HUES6 (cell line): ENCODE data around the gene KCND3.

Source experiments
- H3K27ac ChIP-seq: 2 replicates; pipeline ENCODE4 v1.7.0; 2013; ENCODE audit warnings: low read depth, mild to moderate bottlenecking, low read length, inconsistent platforms
- H3K27me3 ChIP-seq: 2 replicates; pipeline ENCODE4 v1.6.1; 2013; ENCODE audit warnings: low read length; ENCODE audit not compliant: control insufficient read depth, insufficient read depth
- H3K36me3 ChIP-seq: 2 replicates; pipeline ENCODE4 v1.6.1; 2013; ENCODE audit warnings: low read length; ENCODE audit not compliant: control insufficient read depth, insufficient read depth
- H3K4me1 ChIP-seq: 2 replicates; pipeline ENCODE4 v1.6.1; 2013; ENCODE audit warnings: low read length; ENCODE audit not compliant: control insufficient read depth, insufficient read depth
- H3K4me3 ChIP-seq: 2 replicates; pipeline ENCODE4 v1.5.1; 2013; ENCODE audit warnings: low read depth, low read length
- H3K9ac ChIP-seq: one replicate; pipeline ENCODE4 v1.6.1; 2013; ENCODE audit warnings: mild to moderate bottlenecking, low read length
- H3K9me3 ChIP-seq: 2 replicates; pipeline ENCODE4 v1.6.1; 2013; ENCODE audit warnings: low read depth, low read length; ENCODE audit not compliant: control insufficient read depth, insufficient read depth

Gene KCND3

DNA sequence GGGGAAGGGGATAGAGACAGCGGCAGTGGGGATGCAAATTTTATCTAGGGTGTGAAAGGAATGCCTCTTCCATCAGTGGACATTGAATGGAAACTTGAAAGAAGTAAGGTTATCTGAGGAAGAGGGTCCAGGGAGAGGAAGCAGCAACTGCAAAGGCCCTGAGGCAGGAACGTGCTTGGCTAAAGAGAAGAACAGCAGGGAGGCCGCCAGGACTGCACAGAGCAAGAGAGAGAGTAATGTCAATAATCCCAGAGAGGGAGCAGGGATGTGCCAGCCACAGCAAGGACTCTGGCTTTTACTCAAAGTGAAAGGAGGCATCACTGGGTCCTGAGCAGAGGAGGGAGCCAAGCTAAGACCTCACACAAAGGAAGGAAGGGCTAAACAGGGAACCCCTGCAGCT, 50.9 kb downstream of the KCND3 start:
- Histone ChIP-seq H3K4me3 (no peak overlapping the region), H3K27ac (no peak overlapping the region), H3K9me3 (no peaks in the 10 kb centered on the region), H3K27me3 (no peaks in the 10 kb centered on the region; the same call in 1 of the 2 replicates), H3K9ac (no peak overlapping the region), H3K36me3 (no peaks in the 10 kb centered on the region), H3K4me1 (peaks cover 11% of the 10 kb centered on the region; the same call in 1 of the 2 replicates)

DNA sequence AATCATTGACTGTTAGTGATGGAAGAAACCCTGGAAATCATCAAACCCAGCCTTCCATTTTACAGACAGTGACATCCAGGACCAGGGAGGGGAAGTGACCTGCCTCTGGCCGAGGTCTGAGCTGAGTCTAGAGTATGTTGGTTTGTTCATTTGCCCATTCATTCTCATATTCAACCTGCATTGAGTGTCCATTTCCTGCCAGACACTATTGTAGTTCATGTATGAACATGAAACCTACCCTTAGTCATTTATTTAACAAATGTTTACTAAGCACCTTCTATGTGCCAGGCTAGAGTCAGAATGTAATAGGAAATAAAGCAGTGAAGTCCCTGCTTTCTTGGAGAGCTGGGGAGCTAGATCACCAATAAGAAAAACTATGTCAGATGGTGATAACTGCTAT, 51.3 kb downstream of the KCND3 start:
- Histone ChIP-seq H3K27ac (no peak overlapping the region), H3K36me3 (no peaks in the 10 kb centered on the region), H3K27me3 (no peaks in the 10 kb centered on the region; the same call in 1 of the 2 replicates), H3K9ac (no peak overlapping the region), H3K4me3 (no peak overlapping the region), H3K4me1 (peaks cover 11% of the 10 kb centered on the region; the same call in 1 of the 2 replicates), H3K9me3 (no peaks in the 10 kb centered on the region)

DNA sequence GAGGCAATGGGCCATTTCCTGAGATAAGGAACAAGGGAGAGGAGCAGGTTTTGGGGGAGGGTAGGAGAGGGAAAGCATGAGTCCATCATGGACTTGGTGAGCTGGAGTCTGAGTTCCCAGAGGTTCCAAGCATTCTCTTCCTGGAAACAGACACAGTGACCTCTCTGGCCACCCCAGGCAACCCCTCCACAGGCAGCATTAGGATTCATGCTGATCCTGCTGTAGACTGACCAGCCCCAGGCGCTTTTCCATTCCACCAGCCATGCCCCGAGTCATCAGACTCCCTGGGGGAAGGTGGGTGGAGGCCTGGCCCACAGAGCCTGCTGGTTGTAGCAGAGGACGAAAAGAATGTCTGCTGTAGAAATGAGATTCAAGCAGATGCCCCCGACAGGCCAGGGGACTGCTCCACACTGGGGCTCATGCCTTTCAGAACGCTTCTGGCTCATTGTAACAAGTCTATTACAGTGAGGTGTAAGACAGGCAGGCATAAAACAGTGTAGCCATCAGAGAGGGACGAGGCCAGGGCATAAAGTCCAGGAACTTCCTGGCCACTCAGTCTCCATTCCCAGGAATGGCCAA, 52.2 kb downstream of the KCND3 start:
- no peaks in the 10 kb centered on the region; the same call in 1 of the 2 replicates for H3K27me3 ChIP-seq
- no peak overlapping the region for H3K9ac ChIP-seq

DNA sequence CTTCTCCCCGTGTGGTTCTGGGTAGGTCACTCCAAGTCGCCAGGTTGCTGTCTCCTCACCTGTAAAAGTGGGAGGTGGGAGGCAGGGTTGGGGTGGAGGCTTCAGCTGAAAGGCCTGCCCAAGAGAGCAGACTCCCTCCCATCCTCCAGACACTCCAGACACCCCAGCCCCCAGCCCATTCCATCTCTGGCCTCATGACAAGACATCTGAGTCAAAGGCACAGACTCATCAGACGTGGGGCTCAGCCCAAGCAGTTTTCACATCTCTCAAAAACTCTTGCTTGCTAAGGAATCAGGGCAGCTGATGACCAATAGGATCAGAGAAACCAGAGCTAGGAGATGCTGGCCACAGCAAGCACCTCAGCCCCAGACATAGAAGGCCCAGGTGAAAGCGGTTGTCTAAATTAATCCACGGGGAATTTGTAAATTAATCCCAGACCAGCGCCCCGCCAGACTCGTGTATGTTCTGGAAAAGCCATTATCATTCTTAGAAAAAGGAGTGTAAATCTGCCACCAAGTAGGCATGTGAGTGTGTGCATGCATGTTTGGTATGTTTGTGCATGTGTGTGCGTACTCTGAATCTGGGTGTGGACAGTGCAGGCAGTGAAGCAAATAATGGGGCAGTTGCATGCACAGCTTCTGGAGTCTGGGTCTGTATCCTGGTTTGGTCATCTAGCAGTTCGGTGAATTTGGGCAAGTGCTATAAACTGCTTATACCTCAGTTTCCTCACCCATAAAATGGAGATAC, 55.2 kb downstream of the KCND3 start:
- no peak overlapping the region for H3K4me3 ChIP-seq
- no peak overlapping the region for H3K27ac ChIP-seq
- no peaks in the 10 kb centered on the region for H3K36me3 ChIP-seq
- no peaks in the 10 kb centered on the region; the same call in 1 of the 2 replicates for H3K27me3 ChIP-seq
- no peak overlapping the region for H3K9ac ChIP-seq
- H3K4me1 ChIP-seq: peaks cover 11% of the 10 kb centered on the region; the same call in 1 of the 2 replicates
- no peaks in the 10 kb centered on the region for H3K9me3 ChIP-seq

More for the DNA sequence above, 52.2 kb downstream of the KCND3 start:
- no peaks in the 10 kb centered on the region for H3K9me3 ChIP-seq
- no peak overlapping the region for H3K27ac ChIP-seq
- H3K4me3 ChIP-seq: no peak overlapping the region
- peaks cover 11% of the 10 kb centered on the region; the same call in 1 of the 2 replicates for H3K4me1 ChIP-seq
- no peaks in the 10 kb centered on the region for H3K36me3 ChIP-seq

DNA sequence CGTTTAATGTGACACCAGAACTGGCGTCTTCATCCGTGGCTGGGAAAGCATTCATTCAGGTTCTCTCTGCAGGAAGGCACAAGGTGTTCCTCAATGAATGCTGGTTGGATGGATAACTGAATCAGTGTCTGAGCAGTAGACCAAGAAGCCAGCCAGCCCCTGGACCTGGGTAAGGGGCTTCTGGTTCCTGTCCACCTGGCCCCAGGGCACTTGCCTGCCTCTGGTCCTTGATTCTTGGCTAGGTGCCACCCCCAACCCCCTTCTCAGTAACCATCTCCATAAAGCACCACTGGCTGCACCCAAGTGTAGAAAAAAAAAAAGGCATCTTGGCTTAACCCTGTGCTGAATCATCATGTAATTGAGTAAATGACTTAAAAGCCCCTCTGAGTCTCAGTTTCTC, 59.1 kb downstream of the KCND3 start:
- Histone ChIP-seq H3K9ac (no peak overlapping the region), H3K4me3 (no peak overlapping the region), H3K27me3 (no peaks in the 10 kb centered on the region; the same call in 1 of the 2 replicates), H3K36me3 (no peaks in the 10 kb centered on the region), H3K27ac (no peak overlapping the region), H3K4me1 (peaks cover 3% of the 10 kb centered on the region; the same call in 1 of the 2 replicates), H3K9me3 (no peaks in the 10 kb centered on the region)

DNA sequence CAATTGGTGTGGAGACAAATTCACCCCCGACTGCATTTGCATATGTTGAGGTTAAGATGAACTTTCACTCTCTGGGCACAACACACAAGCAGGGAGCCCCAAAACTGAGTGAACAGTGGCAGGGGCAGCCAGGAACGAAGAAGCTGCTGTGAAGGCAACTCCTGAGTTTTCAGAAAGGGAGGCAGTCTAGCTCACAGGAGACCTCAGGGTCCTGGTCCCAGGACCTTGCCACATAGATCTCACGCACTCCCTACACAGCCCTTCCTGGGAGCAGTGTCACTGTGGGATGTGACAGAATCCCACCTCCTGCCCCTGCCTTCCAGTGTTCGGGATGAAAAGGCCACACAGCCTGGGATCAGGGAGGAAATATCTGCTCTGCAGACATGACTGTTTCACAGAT, 60.9 kb downstream of the KCND3 start:
- no peak overlapping the region for H3K4me3 ChIP-seq
- no peaks in the 10 kb centered on the region for H3K27me3 ChIP-seq
- no peak overlapping the region for H3K27ac ChIP-seq
- no peaks in the 10 kb centered on the region for H3K9me3 ChIP-seq
- H3K4me1 ChIP-seq: peaks cover 3% of the 10 kb centered on the region; the same call in 1 of the 2 replicates
- no peaks in the 10 kb centered on the region for H3K36me3 ChIP-seq
- no peak overlapping the region for H3K9ac ChIP-seq

DNA sequence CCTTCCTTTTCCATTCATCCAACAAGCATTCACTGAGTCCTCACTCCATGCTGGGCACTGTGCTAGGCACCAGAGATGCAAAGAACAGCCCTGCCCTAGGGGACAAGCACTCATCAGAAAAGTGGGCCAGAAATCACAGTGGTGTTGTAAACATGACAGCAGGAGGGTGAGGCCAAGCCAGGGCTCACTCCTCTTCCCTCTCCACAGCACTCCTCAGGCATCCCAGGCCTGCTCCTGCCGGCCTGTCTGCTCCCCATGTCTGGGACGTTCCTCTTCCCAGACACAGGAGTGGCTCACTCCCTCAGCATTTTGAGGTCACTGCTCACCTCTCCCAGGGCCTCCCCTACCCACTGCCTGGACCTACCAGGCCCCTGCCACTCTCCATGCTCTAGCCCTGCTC, 61.8 kb downstream of the KCND3 start:
- Histone ChIP-seq H3K27ac (no peak overlapping the region), H3K27me3 (no peaks in the 10 kb centered on the region), H3K36me3 (no peaks in the 10 kb centered on the region)

DNA sequence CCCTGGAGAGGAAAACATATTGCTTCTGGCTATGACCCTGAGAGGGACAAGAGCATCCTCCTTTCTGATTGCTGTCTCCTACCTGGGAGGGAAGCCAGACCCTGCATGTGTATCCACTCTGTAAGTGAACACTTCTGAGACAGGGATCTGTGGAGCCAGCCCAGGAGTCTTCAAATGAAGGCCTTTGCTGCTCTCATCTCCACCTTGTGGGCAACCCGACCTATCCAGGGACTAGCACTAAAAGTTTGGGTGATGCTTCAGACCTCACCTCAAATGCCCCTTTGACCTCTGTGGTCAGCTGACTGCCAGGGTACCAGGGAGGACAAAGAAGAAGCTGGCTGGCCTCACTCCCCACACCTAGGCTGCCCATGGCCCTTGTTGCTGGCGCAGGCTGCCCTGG, 64.7 kb downstream of the KCND3 start:
- H3K4me1 ChIP-seq: peaks cover 3% of the 10 kb centered on the region; the same call in 1 of the 2 replicates
- 0 out of 2 replicates have a peak, but pooled peaks cover 3% of the 10 kb centered on the region for H3K27me3 ChIP-seq
- no peaks in the 10 kb centered on the region for H3K9me3 ChIP-seq
- H3K27ac ChIP-seq: no peak overlapping the region
- H3K36me3 ChIP-seq: no peaks in the 10 kb centered on the region
- no peak overlapping the region for H3K4me3 ChIP-seq
- no peak overlapping the region for H3K9ac ChIP-seq

More for the DNA sequence above, 61.8 kb downstream of the KCND3 start:
- Histone ChIP-seq H3K4me3 (no peak overlapping the region), H3K4me1 (peaks cover 3% of the 10 kb centered on the region; the same call in 1 of the 2 replicates), H3K9me3 (no peaks in the 10 kb centered on the region), H3K9ac (no peak overlapping the region)

DNA sequence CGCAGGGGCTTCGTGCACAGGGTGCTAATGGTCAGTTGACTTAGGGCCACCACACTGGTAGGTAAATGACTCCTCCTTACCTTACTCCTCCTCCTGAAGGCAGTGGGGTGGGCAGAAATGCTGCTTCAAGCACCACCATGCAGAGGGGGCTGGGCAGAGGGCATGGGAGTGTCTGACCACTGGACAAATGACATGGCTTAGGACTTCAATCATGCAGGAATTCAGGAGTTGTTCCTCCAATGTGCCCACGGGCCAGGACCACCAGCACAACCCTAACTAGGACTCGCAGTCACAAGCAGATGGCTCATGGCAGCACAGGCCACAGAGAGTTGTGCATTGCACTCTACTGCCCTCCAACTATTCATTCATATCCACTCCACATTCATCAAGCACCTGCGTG, 65.7 kb downstream of the KCND3 start:
- Histone ChIP-seq H3K27me3 (0 out of 2 replicates have a peak, but pooled peaks cover 3% of the 10 kb centered on the region), H3K9ac (no peak overlapping the region), H3K27ac (no peak overlapping the region), H3K9me3 (no peaks in the 10 kb centered on the region), H3K36me3 (no peaks in the 10 kb centered on the region), H3K4me1 (peaks cover 3% of the 10 kb centered on the region; the same call in 1 of the 2 replicates), H3K4me3 (no peak overlapping the region)

DNA sequence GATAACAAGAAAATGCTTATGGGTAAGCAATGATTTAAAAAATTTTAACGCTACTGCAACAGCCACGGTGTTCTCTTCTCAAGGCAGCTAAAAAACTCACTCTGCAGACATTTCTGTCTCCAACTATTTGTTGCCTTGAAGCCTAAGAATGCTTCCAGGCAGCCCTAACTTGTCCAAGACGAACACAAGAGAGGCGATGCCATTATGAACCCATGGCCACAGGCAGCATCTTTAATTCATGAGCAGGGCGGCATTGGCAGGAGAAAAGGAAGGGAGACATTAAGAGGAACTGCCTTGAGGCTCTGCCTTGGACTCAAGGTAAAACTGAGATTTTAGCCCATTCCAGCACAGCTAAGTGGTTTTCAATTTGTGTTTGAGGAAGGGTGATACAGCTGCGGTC, 67.5 kb downstream of the KCND3 start:
- 0 out of 2 replicates have a peak, but pooled peaks cover 3% of the 10 kb centered on the region for H3K27me3 ChIP-seq
- H3K36me3 ChIP-seq: no peaks in the 10 kb centered on the region
- H3K4me3 ChIP-seq: no peak overlapping the region
- H3K27ac ChIP-seq: no peak overlapping the region
- no peaks in the 10 kb centered on the region for H3K9me3 ChIP-seq
- no peaks in the 10 kb centered on the region for H3K4me1 ChIP-seq
- no peak overlapping the region for H3K9ac ChIP-seq
